Fibroblast of pulmonary artery (primary cell): ENCODE measurements around the gene CRTAC1.

Experiments used
- DNase-seq: peaks from one replicate; pipeline ENCODE4 v3.0.0-alpha.2; 2010; ENCODE audit warnings: low read depth
- H3K4me3 ChIP-seq: replicated peaks from 2 replicates; pipeline ENCODE4 v1.5.1; 2011; ENCODE audit warnings: low read depth, mild to moderate bottlenecking, control low read depth, low read length, moderate library complexity
- CTCF ChIP-seq: IDR thresholded peaks from 2 replicates; pipeline ENCODE4 v1.5.1; 2011; ENCODE audit warnings: mild to moderate bottlenecking, control low read depth, low read length, inconsistent platforms; ENCODE audit errors: missing control alignments

Gene CRTAC1

DNA sequence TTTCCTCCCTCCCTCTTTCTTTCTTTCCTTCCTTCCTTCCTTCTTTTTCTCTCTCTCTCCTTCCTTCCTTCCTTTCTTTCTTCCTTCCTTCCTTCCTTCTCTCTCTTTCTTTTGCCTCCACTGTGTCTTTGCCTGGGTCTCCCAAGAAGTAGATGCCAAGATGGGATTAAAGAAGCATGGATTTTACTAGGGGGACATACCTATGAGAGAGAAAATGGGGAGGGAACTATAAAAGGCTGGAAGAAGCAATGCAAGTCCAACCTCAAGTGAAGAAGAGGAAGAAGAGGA, 33.3 kb upstream of the CRTAC1 start:
- DNase-seq, result no peak
- no peak for TF ChIP-seq CTCF
- H3K4me3 ChIP-seq, result no peak overlapping the region

DNA sequence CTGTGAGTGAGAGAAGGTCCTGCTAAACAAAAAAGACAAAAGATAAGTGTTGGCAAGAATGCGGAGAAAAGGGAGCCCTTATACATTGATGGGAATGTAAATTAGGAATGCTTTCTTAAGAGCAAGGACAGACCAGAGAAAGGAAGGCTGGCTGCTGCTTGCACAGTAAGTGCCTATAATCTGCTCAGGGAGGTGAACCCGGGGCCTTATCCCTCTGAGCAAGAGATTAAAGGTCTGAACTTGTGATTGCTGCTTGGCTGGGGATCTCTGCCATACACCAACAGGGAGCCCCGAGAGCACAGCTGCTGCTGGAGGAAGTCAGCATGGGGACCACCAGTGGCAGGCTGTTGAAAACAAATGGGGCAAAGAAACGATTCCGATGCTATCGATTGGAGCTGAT, 32.0 kb upstream of the CRTAC1 start:
- H3K4me3 ChIP-seq, result no peak overlapping the region
- no peak for DNase-seq
- no peak for TF ChIP-seq CTCF

GRCh38 chr10:98060079-98060478, 29.7 kb upstream of the CRTAC1 start:
- no peak for TF ChIP-seq CTCF

DNA sequence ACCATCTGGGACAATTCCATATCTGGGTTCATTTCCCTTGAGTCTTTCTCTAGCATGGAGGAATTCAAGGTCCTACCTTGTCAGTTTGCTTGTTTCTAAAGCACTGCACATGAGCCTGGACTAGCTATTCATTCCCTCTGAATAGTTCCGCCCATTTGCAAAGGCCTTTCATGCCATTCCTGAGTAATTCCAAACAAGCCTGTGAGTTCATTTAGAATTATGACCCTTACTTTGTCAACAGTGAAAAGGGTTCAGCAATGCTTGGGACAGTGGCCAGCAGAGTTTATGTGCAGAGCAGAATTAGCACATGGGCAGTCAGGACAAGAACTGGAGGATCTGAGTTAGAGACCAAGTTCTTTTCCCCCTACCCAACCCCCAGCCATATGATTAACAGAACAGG, 27.9 kb upstream of the CRTAC1 start:
- no peak for TF ChIP-seq CTCF
- no peak overlapping the region for H3K4me3 ChIP-seq
- no peak for DNase-seq

More at GRCh38 chr10:98060079-98060478, 29.7 kb upstream of the CRTAC1 start:
- no peak overlapping the region for H3K4me3 ChIP-seq
- DNase-seq, result no peak

DNA sequence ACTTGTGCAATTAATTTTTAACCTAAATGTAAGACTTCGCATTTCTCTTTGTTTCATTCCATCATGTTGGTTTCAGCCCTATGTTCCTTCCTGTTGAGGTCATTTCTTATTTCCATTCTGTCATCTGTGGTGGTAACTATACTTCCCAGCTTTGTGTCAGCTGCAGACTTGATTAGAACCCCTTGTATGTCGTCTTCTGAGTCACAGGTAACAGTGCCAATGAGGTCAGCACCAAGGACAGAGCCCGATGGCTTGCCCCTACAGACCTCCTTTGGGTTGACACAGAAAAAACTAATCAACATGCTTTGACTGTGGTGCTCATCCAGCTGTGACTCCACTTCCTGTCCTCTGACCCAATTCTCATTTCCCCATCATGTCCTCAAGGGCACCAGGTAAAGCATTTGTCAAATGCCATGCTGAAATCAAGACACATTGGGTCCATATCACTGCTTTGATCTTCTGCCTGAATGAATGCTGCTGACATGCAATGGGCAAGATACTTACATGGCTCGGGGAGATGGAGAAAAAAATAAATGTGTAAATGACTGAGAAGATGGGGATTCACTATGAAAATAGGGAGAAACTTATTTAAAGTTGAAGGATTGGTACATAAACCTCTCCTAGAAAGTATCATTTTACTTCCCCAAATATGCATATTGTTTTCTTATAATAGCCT, 25.6 kb upstream of the CRTAC1 start:
- TF ChIP-seq CTCF, result no peak
- peak; percentile 32 for DNase-seq
- H3K4me3 ChIP-seq, result no peak overlapping the region

GRCh38 chr10:98047009-98047741, 16.8 kb upstream of the CRTAC1 start:
- no peak overlapping the region for H3K4me3 ChIP-seq
- no peak for TF ChIP-seq CTCF
- DNase-seq, result peak; percentile 12
